ENCODE measurements around the gene C7orf33. TPM values are rescaled to one million over a fixed set of nuclear protein-coding genes. Genes with fewer than 3 reads are reported as not detected.

Gene C7orf33
- total RNA-seq, 1 donor from 2014 or later: not detected

GRCh38 chr7:148575640-148576411 lies 14.7 kb upstream of the C7orf33 start:
- no peak for FAIRE-seq
- no peak overlapping the region for H3K4me2 ChIP-seq (ENCODE audit: low read length)
- peak; percentile 15 for DNase-seq (ENCODE audit: low read depth)
- no peak overlapping the region for H3K27ac ChIP-seq (ENCODE audit: low read depth, low read length)
- no peak overlapping the region for H2AFZ ChIP-seq (ENCODE audit: low read depth, low read length)
- H4K20me1 ChIP-seq (ENCODE audit: insufficient read depth, low read length): no peaks in the 10 kb centered on the region
- no peak overlapping the region for H3K4me3 ChIP-seq (ENCODE audit: insufficient read depth, low read depth, low read length)
- H3K9ac ChIP-seq (ENCODE audit: low read length): no peak overlapping the region
- peaks cover 5% of the 10 kb centered on the region for H3K9me3 Mint-ChIP-seq (ENCODE audit: unreplicated experiment)
- no peaks in the 10 kb centered on the region for H3K36me3 ChIP-seq (ENCODE audit: insufficient read depth, low read length)
- no peaks in the 10 kb centered on the region for H3K4me1 Mint-ChIP-seq (ENCODE audit: low read depth, unreplicated experiment)
- no peak overlapping the region for H3K4me3 Mint-ChIP-seq (ENCODE audit: unreplicated experiment)
- no peaks in the 10 kb centered on the region for H3K9me3 ChIP-seq (ENCODE audit: insufficient read depth, low read depth, low read length)
- no peaks in the 10 kb centered on the region for H3K4me1 ChIP-seq (ENCODE audit: insufficient read depth, low read length)
- TF ChIP-seq EZH2 (IDR thresholded peaks at IDR 0.05; ENCODE audit: insufficient read depth, low read length) (no peak), CTCF (IDR thresholded peaks at IDR 0.05; ENCODE audit: insufficient read depth, low read depth, low read length) (peak; percentile 80)
- H3K79me2 ChIP-seq (ENCODE audit: insufficient read depth, low read length): no peaks in the 10 kb centered on the region
- no peak overlapping the region for H3K27ac Mint-ChIP-seq (ENCODE audit: unreplicated experiment)
- no peaks in the 10 kb centered on the region for H3K27me3 ChIP-seq (ENCODE audit: insufficient read depth, low read length)
- peaks cover 2% of the 10 kb centered on the region for H3K27me3 Mint-ChIP-seq (ENCODE audit: low read depth, unreplicated experiment)
- no peaks in the 10 kb centered on the region for H3K36me3 Mint-ChIP-seq (ENCODE audit: low read depth, unreplicated experiment)

DNA sequence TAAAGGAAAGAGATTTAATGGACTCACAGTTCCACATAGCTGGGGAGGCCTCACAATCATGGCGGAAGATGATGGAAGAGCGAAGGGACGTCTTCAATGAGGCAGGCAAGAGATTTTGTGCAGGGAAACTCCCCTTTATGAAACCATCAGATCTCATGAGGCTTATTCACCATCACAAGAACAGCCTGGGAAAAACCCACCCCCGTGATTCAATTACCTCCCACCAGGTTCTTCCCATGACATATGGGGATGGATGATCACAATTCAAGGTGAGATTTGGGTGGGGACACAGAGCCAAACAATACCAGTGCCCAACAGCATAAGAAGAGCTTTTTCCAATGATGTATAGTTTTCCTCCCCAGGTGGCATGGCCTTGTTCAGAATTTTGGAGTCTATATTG lies 11.2 kb upstream of the C7orf33 start:
- no peaks in the 10 kb centered on the region for H3K36me3 Mint-ChIP-seq (ENCODE audit: low read depth, unreplicated experiment)
- peaks cover 5% of the 10 kb centered on the region for H3K9me3 Mint-ChIP-seq (ENCODE audit: unreplicated experiment)
- Histone ChIP-seq H3K27me3 (ENCODE audit: insufficient read depth, low read length) (no peaks in the 10 kb centered on the region), H3K36me3 (ENCODE audit: insufficient read depth, low read length) (no peaks in the 10 kb centered on the region), H3K4me1 (ENCODE audit: insufficient read depth, low read length) (no peaks in the 10 kb centered on the region), H3K9me3 (ENCODE audit: insufficient read depth, low read depth, low read length) (no peaks in the 10 kb centered on the region), H2AFZ (ENCODE audit: low read depth, low read length) (no peak overlapping the region), H4K20me1 (ENCODE audit: insufficient read depth, low read length) (no peaks in the 10 kb centered on the region), H3K27ac (ENCODE audit: low read depth, low read length) (no peak overlapping the region), H3K79me2 (ENCODE audit: insufficient read depth, low read length) (no peaks in the 10 kb centered on the region), H3K4me3 (ENCODE audit: insufficient read depth, low read depth, low read length) (no peak overlapping the region), H3K9ac (ENCODE audit: low read length) (no peak overlapping the region), H3K4me2 (ENCODE audit: low read length) (no peak overlapping the region)
- no peak overlapping the region for H3K4me3 Mint-ChIP-seq (ENCODE audit: unreplicated experiment)
- FAIRE-seq: no peak
- H3K27ac Mint-ChIP-seq (ENCODE audit: unreplicated experiment): no peak overlapping the region
- TF ChIP-seq CTCF (IDR thresholded peaks at IDR 0.05; ENCODE audit: insufficient read depth, low read depth, low read length) (no peak), EZH2 (IDR thresholded peaks at IDR 0.05; ENCODE audit: insufficient read depth, low read length) (no peak)
- peaks cover 5% of the 10 kb centered on the region for H3K27me3 Mint-ChIP-seq (ENCODE audit: low read depth, unreplicated experiment)
- no peak for DNase-seq (ENCODE audit: low read depth)
- H3K4me1 Mint-ChIP-seq (ENCODE audit: low read depth, unreplicated experiment): no peaks in the 10 kb centered on the region

DNA sequence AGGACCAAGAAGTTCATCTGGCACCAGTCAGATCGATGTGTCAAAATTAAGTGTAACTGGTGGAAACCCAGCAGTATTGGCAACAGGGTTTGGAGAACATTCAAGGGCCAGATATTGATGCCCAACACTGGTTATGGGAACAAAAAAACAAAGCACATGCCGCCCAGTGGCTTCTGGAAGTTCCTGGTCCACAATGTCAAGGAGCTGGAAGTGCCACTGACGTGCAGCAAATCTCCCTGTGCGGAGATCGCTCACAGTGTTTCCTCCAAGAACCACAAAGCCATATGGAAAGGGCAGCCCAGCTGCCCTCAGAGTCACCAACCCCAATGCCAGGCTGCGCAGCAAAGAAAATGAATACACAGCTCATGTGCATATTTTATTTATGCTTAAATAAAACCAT lies 10.1 kb upstream of the C7orf33 start:
- H3K27ac Mint-ChIP-seq (ENCODE audit: unreplicated experiment): no peak overlapping the region
- Histone ChIP-seq H3K27ac (ENCODE audit: low read depth, low read length) (no peak overlapping the region), H3K27me3 (ENCODE audit: insufficient read depth, low read length) (no peaks in the 10 kb centered on the region), H3K4me1 (ENCODE audit: insufficient read depth, low read length) (no peaks in the 10 kb centered on the region), H2AFZ (ENCODE audit: low read depth, low read length) (no peak overlapping the region), H4K20me1 (ENCODE audit: insufficient read depth, low read length) (no peaks in the 10 kb centered on the region), H3K79me2 (ENCODE audit: insufficient read depth, low read length) (no peaks in the 10 kb centered on the region), H3K9me3 (ENCODE audit: insufficient read depth, low read depth, low read length) (no peaks in the 10 kb centered on the region), H3K9ac (ENCODE audit: low read length) (no peak overlapping the region), H3K4me3 (ENCODE audit: insufficient read depth, low read depth, low read length) (no peak overlapping the region), H3K4me2 (ENCODE audit: low read length) (no peak overlapping the region), H3K36me3 (ENCODE audit: insufficient read depth, low read length) (no peaks in the 10 kb centered on the region)
- no peak for DNase-seq (ENCODE audit: low read depth)
- H3K27me3 Mint-ChIP-seq (ENCODE audit: low read depth, unreplicated experiment): peaks cover 6% of the 10 kb centered on the region
- H3K36me3 Mint-ChIP-seq (ENCODE audit: low read depth, unreplicated experiment): no peaks in the 10 kb centered on the region
- no peaks in the 10 kb centered on the region for H3K4me1 Mint-ChIP-seq (ENCODE audit: low read depth, unreplicated experiment)
- peaks cover 5% of the 10 kb centered on the region for H3K9me3 Mint-ChIP-seq (ENCODE audit: unreplicated experiment)
- FAIRE-seq: no peak
- TF ChIP-seq EZH2 (IDR thresholded peaks at IDR 0.05; ENCODE audit: insufficient read depth, low read length) (no peak), CTCF (IDR thresholded peaks at IDR 0.05; ENCODE audit: insufficient read depth, low read depth, low read length) (no peak)
- H3K4me3 Mint-ChIP-seq (ENCODE audit: unreplicated experiment): no peak overlapping the region
